WTC11 (cell line): Measurements from ENCODE around the gene ZBTB20. TPM values are rescaled to one million over a fixed set of nuclear protein-coding genes. Genes with fewer than 3 reads are reported as not detected.

Source experiments
- ATAC-seq: fragments of 200-7000 bp; cut with Tn5 transposase; 2 replicates; pipeline ENCODE4 v1.10.0; 2021; ENCODE audit warnings: mild to moderate bottlenecking, moderate library complexity
- CTCF ChIA-PET: fragments of 300-600 bp; sonication (Branson Sonifier 250); formaldehyde crosslinking; loops from one replicate; lab custom pipeline; 2021; ENCODE audit warnings: antibody characterized with exemption; lab: Charles Lee
- POLR2A ChIA-PET: fragments of 350-600 bp; sonication (Branson Sonifier 250); formaldehyde crosslinking; loops from one replicate; lab custom pipeline; 2021; ENCODE audit warnings: antibody characterized with exemption; lab: Charles Lee
- DNase-seq: peaks from one replicate; pipeline ENCODE4 v3.0.0; 2021; ENCODE audit warnings: low spot score
- H3K27ac Mint-ChIP-seq: 2 replicates; pipeline ENCODE4 v1.8.0; 2021; ENCODE audit warnings: mixed read lengths
- H3K27me3 Mint-ChIP-seq: 2 replicates; pipeline ENCODE4 v1.8.0; 2021; ENCODE audit warnings: low read depth, mild to moderate bottlenecking, moderate library complexity, mixed read lengths
- H3K36me3 Mint-ChIP-seq: 2 replicates; pipeline ENCODE4 v1.8.0; 2021; ENCODE audit warnings: mixed read lengths
- H3K4me1 Mint-ChIP-seq: 2 replicates; pipeline ENCODE4 v1.8.0; 2022; ENCODE audit warnings: mixed read lengths
- H3K4me3 Mint-ChIP-seq: 2 replicates; pipeline ENCODE4 v1.8.0; 2021; ENCODE audit warnings: mild to moderate bottlenecking, moderate library complexity, mixed read lengths
- H3K9me3 Mint-ChIP-seq: 2 replicates; pipeline ENCODE4 v1.8.0; 2021; ENCODE audit warnings: mixed read lengths
- ARID4B ChIP-seq: sonication (generic); formaldehyde crosslinking; IDR thresholded peaks from 2 replicates; pipeline ENCODE4 v1.8.0; 2023; ENCODE audit warnings: missing genetic modification reagents, mild to moderate bottlenecking, borderline replicate concordance
- ATF3 ChIP-seq: sonication (generic); formaldehyde crosslinking; conservative IDR thresholded peaks from 2 replicates; pipeline ENCODE4 v1.8.1; 2022; ENCODE audit warnings: mild to moderate bottlenecking, missing genetic modification reagents
- CTCF ChIP-seq: fragments of 200-600 bp; IDR thresholded peaks from 2 replicates; pipeline ENCODE4 v1.8.0; 2022; ENCODE audit warnings: antibody characterized with exemption
- E2F5 ChIP-seq: sonication (generic); formaldehyde crosslinking; IDR thresholded peaks from 2 replicates; pipeline ENCODE4 v1.8.1; 2022; ENCODE audit warnings: mild to moderate bottlenecking, moderate library complexity, missing genetic modification reagents
- EMX1 ChIP-seq: fragments of 250-450 bp; sonication (Bioruptor Pico); IDR thresholded peaks from 2 replicates; pipeline ENCODE4 v1.8.0; 2021; ENCODE audit warnings: mild to moderate bottlenecking
- ESRRA ChIP-seq: sonication (generic); formaldehyde crosslinking; IDR thresholded peaks from 2 replicates; pipeline ENCODE4 v1.8.1; 2022; ENCODE audit warnings: mild to moderate bottlenecking, missing genetic modification reagents, borderline replicate concordance
- HMGA2 ChIP-seq: fragments of 250-450 bp; sonication (Bioruptor Pico); IDR thresholded peaks from 2 replicates; pipeline ENCODE4 v1.4.0; 2021; ENCODE audit warnings: mild to moderate bottlenecking, moderate library complexity
- IRF1 ChIP-seq: sonication (generic); formaldehyde crosslinking; IDR thresholded peaks from 2 replicates; pipeline ENCODE4 v1.8.0; 2023; ENCODE audit warnings: missing genetic modification reagents
- KAT7 ChIP-seq: sonication (generic); formaldehyde crosslinking; IDR thresholded peaks from 2 replicates; pipeline ENCODE4 v1.8.1; 2023; ENCODE audit warnings: missing genetic modification reagents, mild to moderate bottlenecking, borderline replicate concordance
- NFATC4 ChIP-seq: fragments of 250-450 bp; sonication (Bioruptor Pico); IDR thresholded peaks from 2 replicates; pipeline ENCODE4 v1.9.0; 2021; ENCODE audit warnings: mild to moderate bottlenecking
- NFE2L1 ChIP-seq: sonication (generic); formaldehyde crosslinking; IDR thresholded peaks from 2 replicates; pipeline ENCODE4 v1.8.1; 2023; ENCODE audit warnings: missing genetic modification reagents
- PREB ChIP-seq: sonication (generic); formaldehyde crosslinking; IDR thresholded peaks from 2 replicates; pipeline ENCODE4 v1.8.1; 2022; ENCODE audit warnings: mild to moderate bottlenecking, missing genetic modification reagents, moderate library complexity, borderline replicate concordance
- PRRX2 ChIP-seq: fragments of 250-450 bp; sonication (Bioruptor Pico); IDR thresholded peaks from 2 replicates; pipeline ENCODE4 v1.8.0; 2021; ENCODE audit warnings: mild to moderate bottlenecking
- SOX15 ChIP-seq: fragments of 250-450 bp; sonication (Bioruptor Pico); IDR thresholded peaks from 2 replicates; pipeline ENCODE4 v1.9.0; 2021; ENCODE audit warnings: mild to moderate bottlenecking
- TEAD4 ChIP-seq: sonication (generic); formaldehyde crosslinking; IDR thresholded peaks from 2 replicates; pipeline ENCODE4 v1.8.0; 2022; ENCODE audit warnings: mild to moderate bottlenecking, missing genetic modification reagents
- ZNF121 ChIP-seq: sonication (generic); formaldehyde crosslinking; IDR thresholded peaks from 2 replicates; pipeline ENCODE4 v1.8.0; 2023; ENCODE audit warnings: missing genetic modification reagents
- ZNF396 ChIP-seq: fragments of 250-450 bp; sonication (Bioruptor Pico); IDR thresholded peaks from 2 replicates; pipeline ENCODE4 v1.8.0; 2021; ENCODE audit warnings: mild to moderate bottlenecking, moderate library complexity, borderline replicate concordance
- ZNF671 ChIP-seq: fragments of 250-450 bp; sonication (Bioruptor Pico); IDR thresholded peaks from 2 replicates; pipeline ENCODE4 v1.8.0; 2021; ENCODE audit warnings: mild to moderate bottlenecking
- ZSCAN18 ChIP-seq: fragments of 250-450 bp; sonication (Bioruptor Pico); IDR thresholded peaks from 2 replicates; pipeline ENCODE4 v2.1.2; 2022; ENCODE audit warnings: mild to moderate bottlenecking, moderate library complexity
- total RNA-seq: library from RNA; stranded (reverse); gene quantifications from 3 replicates; pipeline ENCODE4 v1.2.3, GENCODE V29; 2021

ZBTB20 gene
- total RNA-seq, 1 experiment from 2014 or later = 1.5 TPM

- no peaks in the 10 kb centered on the region for H3K36me3 Mint-ChIP-seq
- H3K4me1 Mint-ChIP-seq = peaks cover 21% of the 10 kb centered on the region
- H3K27me3 Mint-ChIP-seq = no peaks in the 10 kb centered on the region
- ChIA-PET POLR2A (no interaction called here), CTCF (interaction anchor here (0.5 to 1.5 kb wide), 2 partner anchors 22 to 33 kb away, joined by 3 to 5 read pairs; no protein-coding TSS in a partner anchor)
- H3K4me3 Mint-ChIP-seq = no peak overlapping the region
- DNase-seq (no peak), ATAC-seq (peak; percentile 83)
- H3K27ac Mint-ChIP-seq = no peak overlapping the region; the same call in 1 of the 2 replicates
- TF ChIP-seq HMGA2 (CRISPR knock-in tag) = no peak
- TF ChIP-seq ZNF396 (CRISPR knock-in tag) = no peak
- peak; percentile 37; the same call in 1 of the 2 replicates for TF ChIP-seq CTCF
- H3K9me3 Mint-ChIP-seq = no peaks in the 10 kb centered on the region
Measured at GRCh38 chr3:115085197-115085865, 61.8 kb downstream of the ZBTB20 start.

GRCh38 chr3:115084686-115085085, 62.4 kb downstream of the ZBTB20 start:
- ChIA-PET POLR2A (interaction anchor here (0.5 kb wide), 1 partner anchor 197 kb away, joined by 3 read pairs; no protein-coding TSS in a partner anchor), CTCF (interaction anchor here (1.5 kb wide), 1 partner anchor 32 kb away, joined by 5 read pairs; no protein-coding TSS in a partner anchor)
- DNase-seq = no peak
- Mint-ChIP-seq H3K27ac (no peak overlapping the region), H3K4me1 (peaks cover 20% of the 10 kb centered on the region), H3K4me3 (no peak overlapping the region), H3K9me3 (no peaks in the 10 kb centered on the region), H3K36me3 (no peaks in the 10 kb centered on the region), H3K27me3 (no peaks in the 10 kb centered on the region)
- ATAC-seq = no peak
- no peak for TF ChIP-seq ESRRA
- no peak for TF ChIP-seq CTCF
- no peak for TF ChIP-seq IRF1 (CRISPR knock-in tag)
- TF ChIP-seq PREB (CRISPR knock-in tag) = no peak
- no peak for TF ChIP-seq ZNF121 (CRISPR knock-in tag)
- no peak for TF ChIP-seq ZSCAN18 (CRISPR knock-in tag)
- no peak for TF ChIP-seq NFE2L1 (CRISPR knock-in tag)
- no peak for TF ChIP-seq EMX1 (CRISPR knock-in tag)
- no peak for TF ChIP-seq TEAD4 (CRISPR knock-in tag)
- TF ChIP-seq ATF3 = no peak
- TF ChIP-seq KAT7 = no peak
- TF ChIP-seq NFATC4 (CRISPR knock-in tag) = no peak
- no peak for TF ChIP-seq PRRX2 (CRISPR knock-in tag)
- TF ChIP-seq ZNF671 (CRISPR knock-in tag) = no peak
- no peak for TF ChIP-seq ARID4B (CRISPR knock-in tag)
- no peak for TF ChIP-seq E2F5
- TF ChIP-seq SOX15 = no peak
